ENCODE results near the gene OR2V2.

The OR2V2 gene

DNA sequence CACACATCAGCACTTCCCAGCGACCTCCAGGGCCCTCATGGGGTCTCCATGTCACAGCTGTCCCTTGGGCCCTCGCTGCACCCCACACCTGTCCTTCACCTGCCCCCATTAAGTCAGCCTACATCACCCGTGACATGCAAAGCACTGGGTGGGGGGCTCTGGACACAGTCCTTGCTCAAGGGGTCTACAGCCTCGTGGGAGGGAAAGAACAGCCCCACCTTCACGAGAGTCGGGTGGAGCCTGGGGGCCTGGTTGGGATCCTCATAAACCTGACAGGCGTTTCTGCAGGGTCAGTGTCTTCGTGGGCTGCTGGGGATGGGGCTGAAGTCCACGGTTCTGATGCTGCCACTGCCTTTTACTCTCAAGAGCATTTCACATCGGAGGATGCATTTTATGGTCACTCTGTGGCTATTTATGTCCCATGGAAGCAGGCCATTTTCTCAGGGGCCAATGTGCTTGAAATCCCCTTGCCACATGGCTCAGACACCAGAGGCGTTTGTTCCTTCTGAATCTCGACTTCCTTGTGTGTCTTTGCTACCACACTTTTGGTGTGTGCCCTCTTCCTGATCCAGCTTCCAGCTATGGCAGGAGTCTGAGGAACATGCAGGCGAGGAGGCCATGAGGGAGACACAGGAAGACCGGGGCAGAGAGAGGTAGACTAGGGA lies 16.4 kb upstream of the OR2V2 start, which contains the start of gene OR2V1:
Gene OR2V1 (minus strand): TSS at position 338 of the 665 bp plus-strand sequence. CDS start 5,865 bp downstream, outside the sequence.
- WGBS = 68% methylated on average over 14 of the region's 14 CpGs
- no peaks in the 10 kb centered on the region for H3K4me1 ChIP-seq (ENCODE audit: insufficient read depth, low read length)
- H3K27ac ChIP-seq (ENCODE audit: low read depth, low read length) = no peak within 1 kb of the TSS
- peaks cover 13% of the 10 kb centered on the region; the same call in 1 of the 2 replicates for H3K9me3 ChIP-seq (ENCODE audit: insufficient read depth, low read depth, low read length)
- no peak within 1 kb of the TSS for H3K9ac ChIP-seq (ENCODE audit: low read depth, low read length)
- no peaks in the 10 kb centered on the region for H3K36me3 ChIP-seq (ENCODE audit: insufficient read depth, low read length)
- no peak within 1 kb of the TSS for H3K4me3 ChIP-seq (ENCODE audit: low read length)
- H3K27me3 ChIP-seq (ENCODE audit: insufficient read depth, low read length) = no peaks in the 10 kb centered on the region

DNA sequence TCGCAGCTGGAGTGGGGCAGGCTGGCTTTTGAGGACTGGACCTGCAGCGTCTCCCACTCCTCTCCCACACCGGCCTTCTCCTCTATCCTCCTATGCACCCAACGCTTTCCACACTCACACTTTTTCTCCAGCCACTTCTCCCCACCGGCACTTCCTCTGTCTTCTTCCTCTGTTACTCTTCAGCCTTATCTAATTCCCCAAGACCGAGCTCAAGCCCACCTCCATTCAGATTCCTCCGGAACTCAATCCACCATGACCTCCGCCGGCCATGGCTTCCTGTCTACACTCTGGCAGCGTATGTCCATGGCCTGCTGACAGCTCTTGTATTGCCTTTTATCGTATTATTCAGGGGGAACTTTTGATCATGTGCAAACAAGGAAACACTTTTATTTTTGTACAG lies 15.9 kb upstream of the OR2V2 start:
- Histone ChIP-seq H3K4me1 (ENCODE audit: insufficient read depth, low read length) (no peaks in the 10 kb centered on the region), H3K36me3 (ENCODE audit: insufficient read depth, low read length) (no peaks in the 10 kb centered on the region), H3K27ac (ENCODE audit: low read depth, low read length) (no peak overlapping the region), H3K9me3 (ENCODE audit: insufficient read depth, low read depth, low read length) (peaks cover 15% of the 10 kb centered on the region; the same call in 1 of the 2 replicates), H3K27me3 (ENCODE audit: insufficient read depth, low read length) (no peaks in the 10 kb centered on the region), H3K9ac (ENCODE audit: low read depth, low read length) (no peak overlapping the region), H3K4me3 (ENCODE audit: low read length) (no peak overlapping the region)
- WGBS = 79% methylated on average over 11 of the region's 11 CpGs

DNA sequence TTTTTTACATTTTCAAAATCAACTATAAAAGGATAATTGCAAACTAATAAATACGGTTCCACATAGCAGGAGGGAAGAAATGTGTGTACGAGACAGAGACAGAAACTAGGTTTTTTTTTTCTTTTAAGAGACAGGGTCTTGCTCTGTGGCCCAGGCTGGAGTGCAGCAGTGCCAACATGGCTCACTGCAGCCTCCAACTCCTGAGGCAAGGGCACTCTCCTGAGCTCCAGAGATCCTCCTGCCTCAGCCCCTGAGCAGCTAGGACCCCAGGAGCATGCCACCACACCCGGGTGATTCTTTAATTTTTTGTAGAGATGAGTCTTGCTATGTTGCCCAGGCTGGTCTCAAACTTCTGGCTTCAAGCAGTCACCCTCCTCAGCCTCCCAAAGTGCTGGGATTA lies 14.3 kb upstream of the OR2V2 start:
- no peaks in the 10 kb centered on the region for H3K4me1 ChIP-seq (ENCODE audit: insufficient read depth, low read length)
- H3K27ac ChIP-seq (ENCODE audit: low read depth, low read length) = no peak overlapping the region
- WGBS = 84% methylated on average over 3 of the region's 3 CpGs
- no peak overlapping the region for H3K9ac ChIP-seq (ENCODE audit: low read depth, low read length)
- H3K4me3 ChIP-seq (ENCODE audit: low read length) = no peak overlapping the region
- no peaks in the 10 kb centered on the region for H3K36me3 ChIP-seq (ENCODE audit: insufficient read depth, low read length)
- no peaks in the 10 kb centered on the region for H3K27me3 ChIP-seq (ENCODE audit: insufficient read depth, low read length)
- H3K9me3 ChIP-seq (ENCODE audit: insufficient read depth, low read depth, low read length) = peaks cover 10% of the 10 kb centered on the region; the same call in 1 of the 2 replicates

DNA sequence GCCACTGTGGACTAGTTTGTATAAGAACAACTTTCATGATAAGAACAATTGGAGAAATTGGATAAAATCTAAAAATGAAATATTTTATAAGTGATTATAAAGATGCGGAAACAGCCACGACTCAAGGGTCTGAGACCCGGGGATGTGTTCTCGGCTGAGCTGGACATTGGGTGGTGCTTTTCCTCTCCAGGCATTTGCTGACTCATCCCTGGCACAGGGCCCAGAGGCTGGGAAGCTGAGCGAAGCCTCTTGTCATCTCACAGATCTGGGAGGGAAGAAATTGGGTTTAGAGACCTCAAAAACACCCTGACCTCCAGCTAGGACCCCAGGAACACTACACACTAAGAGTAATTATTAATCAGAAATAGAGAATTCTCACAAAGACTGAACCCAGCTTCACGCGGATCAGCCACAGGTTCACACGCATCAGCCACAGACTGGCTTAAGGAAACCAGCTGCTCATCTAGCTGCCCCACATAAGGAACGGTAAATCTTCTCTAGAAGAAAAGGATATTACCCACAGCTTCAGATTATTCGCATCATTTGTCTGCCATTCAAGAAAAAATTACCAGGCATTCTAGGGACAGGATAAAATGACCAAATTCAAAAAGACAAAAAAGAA lies 13.7 kb upstream of the OR2V2 start:
- Histone ChIP-seq H3K27ac (ENCODE audit: low read depth, low read length) (no peak overlapping the region), H3K9me3 (ENCODE audit: insufficient read depth, low read depth, low read length) (peaks cover 9% of the 10 kb centered on the region; the same call in 1 of the 2 replicates), H3K4me3 (ENCODE audit: low read length) (no peak overlapping the region), H3K27me3 (ENCODE audit: insufficient read depth, low read length) (no peaks in the 10 kb centered on the region), H3K36me3 (ENCODE audit: insufficient read depth, low read length) (no peaks in the 10 kb centered on the region), H3K4me1 (ENCODE audit: insufficient read depth, low read length) (no peaks in the 10 kb centered on the region), H3K9ac (ENCODE audit: low read depth, low read length) (no peak overlapping the region)
- WGBS = 87% methylated on average over 10 of the region's 10 CpGs

DNA sequence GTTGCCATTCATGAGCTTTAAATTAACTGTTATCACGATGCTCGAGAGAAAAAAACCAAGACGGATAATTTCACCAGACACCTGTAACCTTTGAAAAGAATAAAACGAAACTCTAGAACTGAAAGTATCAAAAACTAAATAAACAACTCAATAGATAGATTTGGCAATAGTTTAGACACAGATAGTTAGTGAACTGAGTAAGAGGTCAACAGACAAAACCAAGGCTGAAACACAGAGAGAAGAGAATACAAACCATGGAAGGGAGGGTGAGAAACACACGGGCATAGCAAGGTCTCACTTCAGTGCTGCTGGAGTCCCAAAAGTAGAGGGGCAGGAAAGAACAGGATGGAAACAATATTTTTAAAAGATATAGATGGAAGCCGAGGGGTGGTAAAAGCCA lies 13.1 kb upstream of the OR2V2 start:
- no peak overlapping the region for H3K9ac ChIP-seq (ENCODE audit: low read depth, low read length)
- 89% methylated on average over 5 of the region's 6 CpGs for WGBS

DNA sequence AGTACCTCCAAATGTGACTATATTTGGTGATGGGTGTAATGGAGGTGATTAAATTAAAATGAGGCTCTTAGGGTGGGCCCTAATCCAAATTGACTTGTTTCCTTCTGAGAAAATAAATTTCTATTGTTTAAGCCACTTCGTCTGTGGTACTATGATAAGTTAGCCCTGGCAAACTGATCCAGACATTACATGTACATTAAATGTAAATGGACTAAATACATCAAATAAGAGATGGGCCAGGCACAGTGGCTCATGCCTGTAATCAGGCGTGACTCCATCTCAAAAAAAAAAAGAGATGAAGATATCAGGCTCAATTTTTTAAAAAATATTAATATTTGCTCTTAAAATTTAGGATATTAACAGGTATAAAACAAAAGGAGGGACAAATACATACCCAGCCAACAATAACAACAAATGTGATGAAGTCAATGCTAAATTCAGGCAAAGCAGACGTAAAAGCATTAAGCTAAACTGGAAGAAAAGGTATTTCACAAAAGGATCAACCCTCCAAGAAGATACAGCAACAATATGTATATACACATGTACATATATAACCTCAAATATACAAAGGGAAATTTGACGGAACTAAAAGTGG lies 10.9 kb upstream of the OR2V2 start:
- H3K36me3 ChIP-seq (ENCODE audit: insufficient read depth, low read length) = no peaks in the 10 kb centered on the region

More for the DNA sequence above, 13.1 kb upstream of the OR2V2 start:
- Histone ChIP-seq H3K9me3 (ENCODE audit: insufficient read depth, low read depth, low read length) (peaks cover 9% of the 10 kb centered on the region; the same call in 1 of the 2 replicates), H3K36me3 (ENCODE audit: insufficient read depth, low read length) (no peaks in the 10 kb centered on the region), H3K27ac (ENCODE audit: low read depth, low read length) (no peak overlapping the region), H3K27me3 (ENCODE audit: insufficient read depth, low read length) (no peaks in the 10 kb centered on the region), H3K4me1 (ENCODE audit: insufficient read depth, low read length) (no peaks in the 10 kb centered on the region), H3K4me3 (ENCODE audit: low read length) (no peak overlapping the region)

DNA sequence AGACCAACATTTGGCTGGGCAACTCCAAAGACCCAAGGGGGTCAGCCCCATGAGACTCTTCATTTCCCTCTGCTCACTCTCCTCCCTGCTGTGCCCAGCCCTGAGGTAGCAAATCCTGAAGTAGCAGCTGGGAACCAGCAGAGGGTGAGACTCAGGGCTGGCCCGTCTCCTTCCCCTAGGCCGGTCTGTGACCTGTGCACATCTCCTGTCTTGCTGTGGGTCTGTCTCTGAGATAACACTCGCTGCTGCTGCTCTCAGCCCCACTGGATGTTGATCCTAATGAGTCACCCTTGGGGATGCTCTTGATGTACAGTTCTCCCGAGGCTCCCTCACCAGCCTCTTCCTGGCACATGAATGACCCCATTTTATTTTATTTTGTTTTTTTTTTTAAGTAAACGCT lies 9.1 kb upstream of the OR2V2 start:
- WGBS = 66% methylated on average over 4 of the region's 5 CpGs
- H3K9me3 ChIP-seq (ENCODE audit: insufficient read depth, low read depth, low read length) = peaks cover 16% of the 10 kb centered on the region; the same call in 1 of the 2 replicates
- H3K4me1 ChIP-seq (ENCODE audit: insufficient read depth, low read length) = no peaks in the 10 kb centered on the region
- no peaks in the 10 kb centered on the region for H3K36me3 ChIP-seq (ENCODE audit: insufficient read depth, low read length)
- H3K27ac ChIP-seq (ENCODE audit: low read depth, low read length) = no peak overlapping the region
- H3K9ac ChIP-seq (ENCODE audit: low read depth, low read length) = no peak overlapping the region
- H3K27me3 ChIP-seq (ENCODE audit: insufficient read depth, low read length) = no peaks in the 10 kb centered on the region
- H3K4me3 ChIP-seq (ENCODE audit: low read length) = no peak overlapping the region

More for the DNA sequence above, 10.9 kb upstream of the OR2V2 start:
- H3K4me3 ChIP-seq (ENCODE audit: low read length) = no peak overlapping the region
- WGBS = 79% methylated on average over 3 of the region's 4 CpGs
- peaks cover 11% of the 10 kb centered on the region; the same call in 1 of the 2 replicates for H3K9me3 ChIP-seq (ENCODE audit: insufficient read depth, low read depth, low read length)
- H3K4me1 ChIP-seq (ENCODE audit: insufficient read depth, low read length) = no peaks in the 10 kb centered on the region
- H3K27me3 ChIP-seq (ENCODE audit: insufficient read depth, low read length) = no peaks in the 10 kb centered on the region
- H3K27ac ChIP-seq (ENCODE audit: low read depth, low read length) = no peak overlapping the region
- no peak overlapping the region for H3K9ac ChIP-seq (ENCODE audit: low read depth, low read length)

DNA sequence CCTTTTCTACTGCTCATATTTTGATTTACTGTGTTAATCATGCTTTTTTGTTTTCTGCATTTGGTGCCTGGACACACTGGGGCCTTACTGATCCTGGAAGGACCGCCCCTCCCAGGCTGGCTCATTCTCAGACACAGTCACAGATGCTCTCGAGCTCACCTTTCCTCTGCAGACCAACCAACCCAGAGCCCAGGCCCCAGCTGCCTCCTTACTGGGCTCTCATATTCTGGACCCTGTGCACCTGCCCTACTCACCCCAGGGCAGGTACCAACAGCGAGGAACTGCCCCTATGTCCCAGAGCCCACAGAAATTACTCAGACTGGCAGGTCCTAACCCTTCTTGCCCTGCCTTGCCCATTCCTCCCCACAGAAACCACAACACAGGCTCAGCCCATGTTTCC lies 6.6 kb upstream of the OR2V2 start:
- Histone ChIP-seq H3K27me3 (ENCODE audit: insufficient read depth, low read length) (no peaks in the 10 kb centered on the region), H3K9me3 (ENCODE audit: insufficient read depth, low read depth, low read length) (peaks cover 29% of the 10 kb centered on the region), H3K4me1 (ENCODE audit: insufficient read depth, low read length) (no peaks in the 10 kb centered on the region), H3K36me3 (ENCODE audit: insufficient read depth, low read length) (no peaks in the 10 kb centered on the region), H3K9ac (ENCODE audit: low read depth, low read length) (no peak overlapping the region), H3K4me3 (ENCODE audit: low read length) (no peak overlapping the region), H3K27ac (ENCODE audit: low read depth, low read length) (no peak overlapping the region)
- 43% methylated on average over 3 of the region's 3 CpGs for WGBS

DNA sequence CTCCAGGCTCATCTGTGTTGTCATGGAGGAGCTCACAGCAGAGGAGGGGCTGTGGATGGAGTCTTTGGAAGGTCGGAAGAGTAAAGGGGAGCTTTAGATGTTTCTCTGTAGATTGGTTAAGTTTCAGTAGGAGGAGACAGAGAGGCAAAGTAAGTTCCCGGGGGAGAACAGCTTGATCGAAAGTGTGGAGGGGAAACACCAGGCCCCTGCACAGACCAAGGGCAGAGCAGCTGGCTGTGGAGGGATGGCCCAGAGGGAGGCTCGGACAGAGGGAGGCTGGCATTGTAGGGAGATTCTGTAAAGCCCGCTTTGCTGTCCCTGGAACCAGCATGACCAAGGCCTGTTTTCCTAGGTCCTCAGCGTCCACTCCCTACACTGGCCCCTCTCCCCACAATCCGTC lies 5.3 kb upstream of the OR2V2 start:
- Histone ChIP-seq H3K4me3 (ENCODE audit: low read length) (no peak overlapping the region), H3K9me3 (ENCODE audit: insufficient read depth, low read depth, low read length) (peaks cover 29% of the 10 kb centered on the region), H3K27ac (ENCODE audit: low read depth, low read length) (no peak overlapping the region), H3K36me3 (ENCODE audit: insufficient read depth, low read length) (no peaks in the 10 kb centered on the region), H3K27me3 (ENCODE audit: insufficient read depth, low read length) (no peaks in the 10 kb centered on the region), H3K9ac (ENCODE audit: low read depth, low read length) (no peak overlapping the region), H3K4me1 (ENCODE audit: insufficient read depth, low read length) (no peaks in the 10 kb centered on the region)
- 78% methylated on average over 7 of the region's 7 CpGs for WGBS

DNA sequence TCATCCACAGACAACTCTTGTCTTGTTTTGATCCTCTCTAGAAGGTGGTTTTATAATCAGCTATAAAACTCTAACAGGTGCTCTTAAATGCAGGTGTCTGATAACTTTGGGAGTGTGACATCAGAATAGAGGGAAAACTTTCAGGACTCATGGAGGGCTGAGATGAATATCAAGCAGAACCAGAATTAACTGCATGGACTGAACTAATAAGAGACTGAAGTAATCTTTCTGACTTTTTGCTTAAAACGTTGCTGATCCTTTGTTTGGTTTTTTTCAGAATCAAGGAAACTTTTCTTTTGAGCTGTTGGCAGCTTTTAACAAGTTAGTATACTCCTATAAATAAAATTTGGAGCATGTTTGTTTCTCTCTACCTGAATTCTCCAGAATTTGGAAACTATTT lies 2.3 kb upstream of the OR2V2 start:
- Histone ChIP-seq H3K4me1 (ENCODE audit: insufficient read depth, low read length) (no peaks in the 10 kb centered on the region), H3K36me3 (ENCODE audit: insufficient read depth, low read length) (no peaks in the 10 kb centered on the region), H3K9ac (ENCODE audit: low read depth, low read length) (no peak overlapping the region), H3K9me3 (ENCODE audit: insufficient read depth, low read depth, low read length) (peaks cover 29% of the 10 kb centered on the region), H3K4me3 (ENCODE audit: low read length) (no peak overlapping the region), H3K27me3 (ENCODE audit: insufficient read depth, low read length) (no peaks in the 10 kb centered on the region; the same call in 1 of the 2 replicates), H3K27ac (ENCODE audit: low read depth, low read length) (no peak overlapping the region)
- WGBS = 17% methylated on average over 1 of the region's 1 CpG

DNA sequence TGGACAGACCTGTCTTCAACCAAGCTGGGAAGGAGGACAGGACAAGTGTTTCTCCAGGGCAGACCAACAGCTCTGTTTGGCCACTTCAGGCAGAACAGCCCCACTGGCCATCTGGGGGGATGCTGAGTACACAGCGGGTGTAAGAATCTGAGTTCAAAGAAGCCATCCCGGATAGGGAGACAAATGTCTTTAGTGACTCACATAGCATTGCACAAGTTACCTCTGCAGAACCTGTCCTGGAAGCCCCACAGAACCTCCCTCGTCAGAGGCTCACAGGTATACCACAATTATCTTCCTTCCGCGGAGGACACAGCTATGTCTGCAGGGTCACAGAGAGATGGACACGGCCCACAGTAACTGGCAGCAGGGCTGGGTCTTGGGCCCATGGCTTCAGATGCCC lies 2.0 kb downstream of the OR2V2 start:
- H3K4me3 ChIP-seq (ENCODE audit: low read length) = no peak overlapping the region
- peaks cover 20% of the 10 kb centered on the region for H3K9me3 ChIP-seq (ENCODE audit: insufficient read depth, low read depth, low read length)
- H3K36me3 ChIP-seq (ENCODE audit: insufficient read depth, low read length) = no peaks in the 10 kb centered on the region
- no peak overlapping the region for H3K9ac ChIP-seq (ENCODE audit: low read depth, low read length)
- 84% methylated on average over 6 of the region's 6 CpGs for WGBS
- no peaks in the 10 kb centered on the region for H3K4me1 ChIP-seq (ENCODE audit: insufficient read depth, low read length)
- no peaks in the 10 kb centered on the region; the same call in 1 of the 2 replicates for H3K27me3 ChIP-seq (ENCODE audit: insufficient read depth, low read length)
- H3K27ac ChIP-seq (ENCODE audit: low read depth, low read length) = no peak overlapping the region

Measured in HUES64 (cell line).